WERI-Rb-1 (cell line): Measurements from ENCODE around the gene GPR158.

ENCODE experiments used
- DNase-seq: peaks from one replicate; pipeline ENCODE4 v3.0.0-alpha.2; 2020
- H3K27ac ChIP-seq: fragments of 250-450 bp; sonication (Bioruptor Pico); 2 replicates; pipeline ENCODE4 v1.5.1; 2020; ENCODE audit warnings: mild to moderate bottlenecking, moderate library complexity
- H3K27me3 ChIP-seq: fragments of 250-450 bp; sonication (Bioruptor Pico); 2 replicates; pipeline ENCODE4 v1.5.1; 2021; ENCODE audit warnings: mild to moderate bottlenecking, low read depth, moderate library complexity; ENCODE audit not compliant: insufficient read depth, severe bottlenecking
- H3K36me3 ChIP-seq: fragments of 250-450 bp; sonication (Bioruptor Pico); 2 replicates; pipeline ENCODE4 v1.5.1; 2020; ENCODE audit warnings: mild to moderate bottlenecking, moderate library complexity
- H3K4me3 ChIP-seq: 2 replicates; pipeline ENCODE4 v1.5.1; 2011; ENCODE audit warnings: low read depth, mild to moderate bottlenecking, control low read depth, low read length
- H3K9me3 ChIP-seq: fragments of 250-450 bp; sonication (Bioruptor Pico); 2 replicates; pipeline ENCODE4 v1.5.1; 2021; ENCODE audit warnings: mild to moderate bottlenecking, moderate library complexity; ENCODE audit not compliant: severe bottlenecking
- TF ChIP-seq, protein P1 (sequence below): IDR thresholded peaks from 2 replicates; pipeline ENCODE4 v1.5.1; 2011; ENCODE audit warnings: low read depth, mild to moderate bottlenecking, control low read depth, inconsistent platforms, low read length

GPR158 gene

DNA sequence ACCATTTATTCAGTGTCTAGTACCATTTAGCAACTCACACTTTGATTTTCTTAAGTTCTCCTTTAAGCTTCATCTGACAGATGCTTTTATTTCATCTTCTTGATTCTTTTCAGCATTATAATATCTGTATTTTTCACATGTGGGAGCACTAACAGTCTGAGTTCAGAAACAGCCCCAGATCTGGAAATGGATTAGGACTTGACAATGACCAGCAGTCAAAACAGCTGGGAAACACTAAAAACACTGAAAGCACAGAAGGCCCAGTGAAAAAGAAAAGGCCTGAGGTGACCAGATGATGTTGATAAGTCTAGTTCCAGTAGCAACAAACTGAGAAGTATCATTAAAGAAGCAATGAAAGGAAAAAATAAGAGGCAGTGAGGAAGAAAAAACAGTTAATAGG, 454.5 kb downstream of the GPR158 start:
- H3K27me3 ChIP-seq, result no peaks in the 10 kb centered on the region
- H3K4me3 ChIP-seq, result no peak overlapping the region
- H3K9me3 ChIP-seq, result no peaks in the 10 kb centered on the region
- no peak for DNase-seq
- H3K36me3 ChIP-seq, result no peaks in the 10 kb centered on the region
- H3K27ac ChIP-seq, result no peak overlapping the region
- TF ChIP-seq, protein P1, sequence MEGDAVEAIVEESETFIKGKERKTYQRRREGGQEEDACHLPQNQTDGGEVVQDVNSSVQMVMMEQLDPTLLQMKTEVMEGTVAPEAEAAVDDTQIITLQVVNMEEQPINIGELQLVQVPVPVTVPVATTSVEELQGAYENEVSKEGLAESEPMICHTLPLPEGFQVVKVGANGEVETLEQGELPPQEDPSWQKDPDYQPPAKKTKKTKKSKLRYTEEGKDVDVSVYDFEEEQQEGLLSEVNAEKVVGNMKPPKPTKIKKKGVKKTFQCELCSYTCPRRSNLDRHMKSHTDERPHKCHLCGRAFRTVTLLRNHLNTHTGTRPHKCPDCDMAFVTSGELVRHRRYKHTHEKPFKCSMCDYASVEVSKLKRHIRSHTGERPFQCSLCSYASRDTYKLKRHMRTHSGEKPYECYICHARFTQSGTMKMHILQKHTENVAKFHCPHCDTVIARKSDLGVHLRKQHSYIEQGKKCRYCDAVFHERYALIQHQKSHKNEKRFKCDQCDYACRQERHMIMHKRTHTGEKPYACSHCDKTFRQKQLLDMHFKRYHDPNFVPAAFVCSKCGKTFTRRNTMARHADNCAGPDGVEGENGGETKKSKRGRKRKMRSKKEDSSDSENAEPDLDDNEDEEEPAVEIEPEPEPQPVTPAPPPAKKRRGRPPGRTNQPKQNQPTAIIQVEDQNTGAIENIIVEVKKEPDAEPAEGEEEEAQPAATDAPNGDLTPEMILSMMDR, result no peak

DNA sequence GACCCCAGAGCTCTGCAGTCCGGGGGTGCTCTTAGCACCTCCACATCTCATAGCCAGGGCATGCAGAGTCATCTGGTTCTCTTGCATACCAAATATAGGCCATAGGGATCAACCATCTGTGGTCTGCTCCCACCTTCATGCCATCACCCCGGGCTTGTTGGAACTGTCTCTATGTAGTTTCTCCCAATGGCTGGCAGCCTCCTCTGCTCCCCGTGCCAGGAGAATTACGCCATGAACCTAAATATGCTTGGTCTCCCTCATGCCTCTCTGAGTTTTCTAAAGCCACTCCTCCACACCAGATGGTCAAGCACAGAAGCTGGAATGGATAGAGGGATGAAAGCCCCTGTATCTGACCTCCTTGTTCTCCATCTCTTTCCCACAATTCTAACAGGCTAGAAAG, 456.7 kb downstream of the GPR158 start:
- Histone ChIP-seq H3K4me3 (no peak overlapping the region), H3K9me3 (no peaks in the 10 kb centered on the region), H3K27me3 (no peaks in the 10 kb centered on the region), H3K27ac (no peak overlapping the region), H3K36me3 (no peaks in the 10 kb centered on the region)
- TF ChIP-seq, protein P1, result no peak
- DNase-seq, result no peak

DNA sequence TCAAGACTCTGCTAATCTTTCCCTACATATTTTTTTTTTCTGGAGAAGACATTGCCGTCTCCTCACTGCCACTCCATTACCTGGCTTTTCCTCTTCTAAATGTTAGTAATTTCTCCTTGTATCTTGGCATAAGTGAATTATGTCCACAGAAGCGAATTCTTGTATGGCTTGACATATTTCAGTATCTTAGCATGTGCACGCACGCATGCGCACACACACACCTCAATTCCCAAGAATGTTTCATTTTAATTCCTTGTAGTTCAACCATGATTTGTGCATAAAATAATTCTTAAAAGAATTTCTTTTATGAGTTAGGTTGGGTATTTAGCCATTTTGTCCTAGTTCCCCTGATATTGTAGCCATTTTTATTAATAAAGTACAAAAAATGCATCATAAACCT, 458.0 kb downstream of the GPR158 start:
- Histone ChIP-seq H3K27ac (no peak overlapping the region), H3K27me3 (no peaks in the 10 kb centered on the region), H3K36me3 (no peaks in the 10 kb centered on the region), H3K9me3 (no peaks in the 10 kb centered on the region), H3K4me3 (no peak overlapping the region)
- DNase-seq, result no peak
- TF ChIP-seq, protein P1, result no peak

DNA sequence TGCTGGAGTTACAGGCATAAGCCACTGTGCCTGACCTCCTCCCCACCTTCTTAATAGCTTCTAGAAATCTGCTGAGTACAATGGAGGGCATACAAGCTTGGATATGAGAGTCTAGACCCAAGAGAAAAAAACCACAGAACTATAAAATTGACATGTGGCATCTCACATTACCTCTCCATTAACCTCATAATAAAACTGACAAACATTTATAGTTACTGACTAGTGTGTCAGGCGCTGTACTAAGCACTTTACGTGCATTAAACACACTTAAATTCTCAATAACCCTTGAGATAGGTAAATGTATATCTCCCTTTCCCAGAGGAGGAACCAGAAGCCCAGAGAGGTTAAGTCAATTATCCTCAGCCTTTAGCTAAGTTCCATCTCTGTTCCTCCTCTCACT, 458.7 kb downstream of the GPR158 start:
- H3K4me3 ChIP-seq, result no peak overlapping the region
- H3K27ac ChIP-seq, result no peak overlapping the region
- no peaks in the 10 kb centered on the region for H3K36me3 ChIP-seq
- TF ChIP-seq, protein P1, result no peak
- H3K9me3 ChIP-seq, result no peaks in the 10 kb centered on the region
- DNase-seq, result no peak
- H3K27me3 ChIP-seq, result no peaks in the 10 kb centered on the region

DNA sequence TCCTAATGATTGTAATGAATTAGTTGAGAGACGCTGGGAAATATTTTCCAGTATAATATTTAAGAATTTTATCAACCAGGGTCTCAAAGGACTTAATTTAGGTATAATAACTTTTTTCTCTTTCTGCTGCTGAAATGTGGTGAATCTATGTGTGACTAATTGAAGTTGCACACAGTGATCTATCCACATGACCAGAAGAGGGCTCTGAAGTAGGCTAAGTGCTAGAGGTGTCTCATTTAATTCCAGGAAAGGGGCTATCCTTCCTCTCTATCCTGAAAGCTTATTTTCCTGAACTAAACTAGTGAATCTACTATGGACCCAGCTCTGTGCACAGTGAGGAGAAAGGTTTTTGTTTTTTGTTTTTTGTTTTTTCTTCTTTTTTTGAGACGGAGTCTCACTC, 464.8 kb downstream of the GPR158 start:
- H3K27ac ChIP-seq, result no peak overlapping the region
- no peaks in the 10 kb centered on the region for H3K36me3 ChIP-seq
- H3K9me3 ChIP-seq, result no peaks in the 10 kb centered on the region
- H3K27me3 ChIP-seq, result no peaks in the 10 kb centered on the region
- DNase-seq, result no peak
- TF ChIP-seq, protein P1, result no peak
- no peak overlapping the region for H3K4me3 ChIP-seq

DNA sequence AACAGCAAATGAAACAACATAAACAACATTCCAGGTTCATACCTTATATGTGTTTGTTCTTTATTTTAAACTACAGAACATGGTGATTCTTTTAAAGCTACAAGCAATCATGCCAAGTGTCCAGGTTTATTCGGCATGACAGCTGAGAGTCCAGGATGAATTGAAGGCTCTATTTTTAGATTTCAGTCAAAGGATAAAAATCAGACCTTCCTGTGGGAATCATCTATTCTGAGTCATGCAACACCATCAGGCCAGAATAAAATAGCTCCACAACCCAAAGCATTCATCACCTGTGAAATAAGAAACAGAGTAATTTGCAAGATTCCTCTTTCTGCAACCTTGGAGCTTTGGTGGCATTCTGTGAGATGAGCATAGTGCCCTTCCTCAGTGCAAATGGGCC, 466.8 kb downstream of the GPR158 start:
- Histone ChIP-seq H3K27ac (no peak overlapping the region), H3K27me3 (no peaks in the 10 kb centered on the region), H3K4me3 (no peak overlapping the region), H3K9me3 (no peaks in the 10 kb centered on the region), H3K36me3 (no peaks in the 10 kb centered on the region)
- TF ChIP-seq, protein P1, result no peak
- DNase-seq, result no peak
